A549 (cell line): ENCODE data around the gene CCL20. TPM values are rescaled to one million over a fixed set of nuclear protein-coding genes. Genes with fewer than 3 reads are reported as not detected.

Experiments
- polyA plus RNA-seq, 4 experiments: library from polyadenylated mRNA; depleted of rRNA in 3 of 4; stranded (reverse); fragments of >200 nt; fragmentation: RNase III in 1 of 4; extraction: RNeasy Plus Mini Kit Qiagen cat#74134 plus additional on column Dnase treatment in 1 of 4; gene quantifications; 2 replicates in 3 of 4; 3 replicates in 1 of 4; pipeline ENCODE4 v1.2.3, GENCODE V29; 2011 to 2017
- small RNA-seq, 6 experiments: library from RNA; depleted of rRNA; stranded (forward); fragments of <200 nt; gene quantifications; one replicate each; pipeline ENCODE3, GENCODE V24; 2012

Gene CCL20
- polyA plus RNA-seq, 2 of the 4 experiments (the other 2 are of a cell fraction): 0.43 to 3.4 TPM

Small RNAs within 50 kb of the gene (small RNA-seq; reads per million reads assigned to genes)
- 0 reads per million in 6 experiments for gene SNRPGP8

Other genes with a start within 250 kb of the CCL20 start
- gene SCYGR2, start 214.9 kb upstream of the CCL20 start, polyA plus RNA-seq (2011; rRNA removed): not detected in 2 replicates
- gene SCYGR2, start 214.9 kb upstream of the CCL20 start, polyA plus RNA-seq (2017; fragmentation: RNase III; extraction: RNeasy Plus Mini Kit Qiagen cat#74134 plus additional on column Dnase treatment): not detected in 3 replicates
- not detected in 2 replicates for gene SCYGR3, start 199.0 kb upstream of the CCL20 start, polyA plus RNA-seq (2011; rRNA removed)
- not detected in 3 replicates for gene SCYGR3, start 199.0 kb upstream of the CCL20 start, polyA plus RNA-seq (2017; fragmentation: RNase III; extraction: RNeasy Plus Mini Kit Qiagen cat#74134 plus additional on column Dnase treatment)
- gene SCYGR4, start 196.3 kb upstream of the CCL20 start, polyA plus RNA-seq (2011; rRNA removed): not detected in 2 replicates
- not detected in 3 replicates for gene SCYGR4, start 196.3 kb upstream of the CCL20 start, polyA plus RNA-seq (2017; fragmentation: RNase III; extraction: RNeasy Plus Mini Kit Qiagen cat#74134 plus additional on column Dnase treatment)
- gene SCYGR5, start 147.0 kb upstream of the CCL20 start, polyA plus RNA-seq (2011; rRNA removed): not detected in 2 replicates
- gene SCYGR5, start 147.0 kb upstream of the CCL20 start, polyA plus RNA-seq (2017; fragmentation: RNase III; extraction: RNeasy Plus Mini Kit Qiagen cat#74134 plus additional on column Dnase treatment): not detected in 3 replicates
- 7.6 and 8.8 TPM in 2 replicates for gene SLC19A3, start 95.8 kb upstream of the CCL20 start, polyA plus RNA-seq (2011; rRNA removed)
- 2.2 to 2.8 TPM (median 2.7 TPM) in 3 replicates for gene SLC19A3, start 95.8 kb upstream of the CCL20 start, polyA plus RNA-seq (2017; fragmentation: RNase III; extraction: RNeasy Plus Mini Kit Qiagen cat#74134 plus additional on column Dnase treatment)
- gene SCYGR6, start 89.1 kb upstream of the CCL20 start, polyA plus RNA-seq (2011; rRNA removed): not detected in 2 replicates
- not detected in 3 replicates for gene SCYGR6, start 89.1 kb upstream of the CCL20 start, polyA plus RNA-seq (2017; fragmentation: RNase III; extraction: RNeasy Plus Mini Kit Qiagen cat#74134 plus additional on column Dnase treatment)
- gene SCYGR7, start 85.5 kb upstream of the CCL20 start, polyA plus RNA-seq (2011; rRNA removed): not detected in 2 replicates
- gene SCYGR7, start 85.5 kb upstream of the CCL20 start, polyA plus RNA-seq (2017; fragmentation: RNase III; extraction: RNeasy Plus Mini Kit Qiagen cat#74134 plus additional on column Dnase treatment): not detected in 3 replicates
- not detected in 2 replicates for gene SCYGR8, start 67.9 kb upstream of the CCL20 start, polyA plus RNA-seq (2011; rRNA removed)
- not detected in 3 replicates for gene SCYGR8, start 67.9 kb upstream of the CCL20 start, polyA plus RNA-seq (2017; fragmentation: RNase III; extraction: RNeasy Plus Mini Kit Qiagen cat#74134 plus additional on column Dnase treatment)
- gene DAW1, start 57.8 kb downstream of the CCL20 start, polyA plus RNA-seq (2011; rRNA removed): 2.2 and 2.7 TPM in 2 replicates
- 1.1 to 2.0 TPM (median 1.3 TPM) in 3 replicates for gene DAW1, start 57.8 kb downstream of the CCL20 start, polyA plus RNA-seq (2017; fragmentation: RNase III; extraction: RNeasy Plus Mini Kit Qiagen cat#74134 plus additional on column Dnase treatment)